IMR-90 (cell line): Measurements from ENCODE around the gene RASGRF1.

Experiments used
- BHLHE40 ChIP-seq: fragments of 150-350 bp; IDR thresholded peaks from 2 replicates; pipeline ENCODE4 v1.6.1; 2016; ENCODE audit warnings: mild to moderate bottlenecking, low read depth, low read length
- CEBPB ChIP-seq: IDR thresholded peaks from 2 replicates; pipeline ENCODE4 v1.6.1; 2012; ENCODE audit warnings: low read depth, low read length, improper control_type of control experiment
- CTCF ChIP-seq: conservative IDR thresholded peaks from 2 replicates; pipeline ENCODE4 v1.5.1; 2012; ENCODE audit warnings: mild to moderate bottlenecking, low read depth, low read length, improper control_type of control experiment
- MAFK ChIP-seq: IDR thresholded peaks from 2 replicates; pipeline ENCODE4 v1.6.1; 2012; ENCODE audit warnings: low read depth, low read length, improper control_type of control experiment
- POLR2A ChIP-seq: IDR thresholded peaks from 2 replicates; pipeline ENCODE4 v1.6.1; 2012; ENCODE audit warnings: mild to moderate bottlenecking, low read depth, low read length
- RAD21 ChIP-seq: IDR thresholded peaks from 2 replicates; pipeline ENCODE4 v1.6.1; 2012; ENCODE audit warnings: low read length, improper control_type of control experiment

- no peak for TF ChIP-seq CTCF
- TF ChIP-seq RAD21 = no peak
- no peak for TF ChIP-seq MAFK
- TF ChIP-seq POLR2A = no peak
- no peak for TF ChIP-seq BHLHE40
- no peak for TF ChIP-seq CEBPB
Measured at GRCh38 chr15:78977091-78977571, 113.4 kb downstream of the RASGRF1 start.
